ENCODE measurements around the gene PSMD11.

- TF ChIP-seq CTCF (conservative IDR thresholded peaks at IDR 0.05), result no peak
- no peak for TF ChIP-seq ZFX (IDR thresholded peaks at IDR 0.05)
Observed at GRCh38 chr17:32458371-32458770, 14.1 kb downstream of the PSMD11 start.
